Suprapubic skin (tissue), 4 donors: ENCODE measurements around the gene ZDHHC11. TPM values are rescaled to one million over a fixed set of nuclear protein-coding genes. Genes with fewer than 3 reads are reported as not detected.
"Not testable (repeated sequence)": the region's sequence is repeated elsewhere in the genome, so short reads cannot be mapped to it uniquely, and the experiment has no call there.

Source experiments
- DNase-seq, 2 donors: peaks; one replicate each; pipeline ENCODE4 v3.0.0-alpha.2; 2019; ENCODE audit warnings: low spot score in 2 of 2
- H3K27ac ChIP-seq: fragments of 200-600 bp; sonication (generic); one replicate; pipeline ENCODE4 v1.5.1; 2019
- H3K27me3 ChIP-seq: fragments of 200-600 bp; sonication (generic); one replicate; pipeline ENCODE4 v1.5.1; 2019
- H3K36me3 ChIP-seq: fragments of 200-600 bp; sonication (generic); one replicate; pipeline ENCODE4 v1.5.1; 2019
- H3K4me1 ChIP-seq: fragments of 200-600 bp; sonication (generic); one replicate; pipeline ENCODE4 v1.5.1; 2019
- H3K4me3 ChIP-seq: fragments of 200-600 bp; sonication (generic); one replicate; pipeline ENCODE4 v1.5.1; 2019; ENCODE audit warnings: mild to moderate bottlenecking
- H3K9me3 ChIP-seq: fragments of 200-600 bp; sonication (generic); one replicate; pipeline ENCODE4 v1.5.1; 2019
- EP300 ChIP-seq: sonication (generic); formaldehyde crosslinking; IDR thresholded peaks from one replicate; pipeline ENCODE4 v1.6.1; 2017; ENCODE audit warnings: antibody characterized with exemption
- POLR2A ChIP-seq, 2 donors: fragments of 450-650 bp; IDR thresholded peaks; one replicate each; pipeline ENCODE4 v1.6.1; 2017; ENCODE audit warnings: antibody characterized with exemption in 2 of 2, mild to moderate bottlenecking in 2 of 2, moderate library complexity in 2 of 2
- POLR2AphosphoS5 ChIP-seq, 3 donors: sonication (generic); formaldehyde crosslinking; IDR thresholded peaks; one replicate each; pipeline ENCODE4 v1.6.1; 2017; ENCODE audit warnings: antibody characterized with exemption in 3 of 3
- WGBS: methylation state at CpG from one replicate; pipeline ENCODE4 v1.1.5; 2018; 5-methylcytosine and 5-hydroxymethylcytosine counted together
- total RNA-seq, 4 donors: library from RNA; depleted of rRNA; stranded (reverse); fragments of >200 nt; gene quantifications; one replicate each; pipeline ENCODE4 v1.1.0, GENCODE V29; 2016
- TF ChIP-seq, protein P1 (sequence below), 2 donors: fragments of 200-600 bp in 1 of 2; fragments of 450-650 bp in 1 of 2; sonication (generic) in 1 of 2; IDR thresholded peaks; one replicate each; pipeline ENCODE4 v1.5.1; 2016 to 2019; ENCODE audit warnings: antibody characterized with exemption in 2 of 2, mild to moderate bottlenecking in 1 of 2, moderate library complexity in 1 of 2

ZDHHC11 gene
- total RNA-seq, 4 donors from 2014 or later: 7.5 to 81.5 (median 22.6) TPM

DNA sequence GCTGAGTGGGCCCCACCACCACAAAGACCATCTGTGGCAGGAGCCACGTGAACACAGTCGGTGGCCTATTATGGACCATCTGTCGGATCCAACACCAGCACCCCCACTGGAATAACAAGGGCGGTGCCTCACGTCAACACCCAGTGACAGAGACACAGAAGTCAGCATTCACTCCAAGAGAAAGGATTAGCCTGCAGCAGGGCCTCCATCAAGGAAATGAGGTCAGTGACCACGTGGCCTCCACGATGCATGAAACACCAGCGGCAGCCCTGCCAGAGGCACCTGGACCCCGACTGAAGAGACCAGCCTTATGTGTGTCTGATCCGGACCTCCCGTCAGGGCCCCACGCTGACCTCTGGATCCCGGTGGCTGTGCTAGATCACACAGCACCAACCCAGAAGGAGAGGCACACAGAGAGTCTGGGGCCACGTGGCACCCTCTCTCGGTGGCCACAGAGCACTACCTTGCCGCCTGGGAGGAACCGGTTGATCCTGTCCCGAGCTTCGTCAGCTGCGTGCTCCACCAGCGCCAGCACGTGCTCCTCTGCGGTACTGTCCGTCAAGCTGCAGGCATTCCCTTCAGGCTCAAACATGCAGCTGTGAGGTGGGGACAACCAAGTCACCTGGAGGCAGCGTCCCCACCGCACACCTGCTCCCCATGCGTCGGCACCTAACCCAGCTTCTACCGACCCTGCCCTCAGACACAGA, 32.8 kb upstream of the ZDHHC11 start:
- DNase-seq: peak; percentile 58 to 60
- WGBS: 83% methylated on average over 22 of the region's 29 CpGs
- peaks cover 80% of the 10 kb centered on the region for H3K36me3 ChIP-seq
- no peak overlapping the region for H3K4me3 ChIP-seq
- H3K4me1 ChIP-seq: no peaks in the 10 kb centered on the region
- no peak overlapping the region for H3K27ac ChIP-seq
- TF ChIP-seq, protein P1, sequence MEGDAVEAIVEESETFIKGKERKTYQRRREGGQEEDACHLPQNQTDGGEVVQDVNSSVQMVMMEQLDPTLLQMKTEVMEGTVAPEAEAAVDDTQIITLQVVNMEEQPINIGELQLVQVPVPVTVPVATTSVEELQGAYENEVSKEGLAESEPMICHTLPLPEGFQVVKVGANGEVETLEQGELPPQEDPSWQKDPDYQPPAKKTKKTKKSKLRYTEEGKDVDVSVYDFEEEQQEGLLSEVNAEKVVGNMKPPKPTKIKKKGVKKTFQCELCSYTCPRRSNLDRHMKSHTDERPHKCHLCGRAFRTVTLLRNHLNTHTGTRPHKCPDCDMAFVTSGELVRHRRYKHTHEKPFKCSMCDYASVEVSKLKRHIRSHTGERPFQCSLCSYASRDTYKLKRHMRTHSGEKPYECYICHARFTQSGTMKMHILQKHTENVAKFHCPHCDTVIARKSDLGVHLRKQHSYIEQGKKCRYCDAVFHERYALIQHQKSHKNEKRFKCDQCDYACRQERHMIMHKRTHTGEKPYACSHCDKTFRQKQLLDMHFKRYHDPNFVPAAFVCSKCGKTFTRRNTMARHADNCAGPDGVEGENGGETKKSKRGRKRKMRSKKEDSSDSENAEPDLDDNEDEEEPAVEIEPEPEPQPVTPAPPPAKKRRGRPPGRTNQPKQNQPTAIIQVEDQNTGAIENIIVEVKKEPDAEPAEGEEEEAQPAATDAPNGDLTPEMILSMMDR (IDR thresholded peaks at IDR 0.05): no peak
- TF ChIP-seq POLR2AphosphoS5 (IDR thresholded peaks at IDR 0.05): no peak
- TF ChIP-seq POLR2A (IDR thresholded peaks at IDR 0.05): no peak
- TF ChIP-seq EP300: no peak
- no peaks in the 10 kb centered on the region for H3K27me3 ChIP-seq
- H3K9me3 ChIP-seq: no peaks in the 10 kb centered on the region

DNA sequence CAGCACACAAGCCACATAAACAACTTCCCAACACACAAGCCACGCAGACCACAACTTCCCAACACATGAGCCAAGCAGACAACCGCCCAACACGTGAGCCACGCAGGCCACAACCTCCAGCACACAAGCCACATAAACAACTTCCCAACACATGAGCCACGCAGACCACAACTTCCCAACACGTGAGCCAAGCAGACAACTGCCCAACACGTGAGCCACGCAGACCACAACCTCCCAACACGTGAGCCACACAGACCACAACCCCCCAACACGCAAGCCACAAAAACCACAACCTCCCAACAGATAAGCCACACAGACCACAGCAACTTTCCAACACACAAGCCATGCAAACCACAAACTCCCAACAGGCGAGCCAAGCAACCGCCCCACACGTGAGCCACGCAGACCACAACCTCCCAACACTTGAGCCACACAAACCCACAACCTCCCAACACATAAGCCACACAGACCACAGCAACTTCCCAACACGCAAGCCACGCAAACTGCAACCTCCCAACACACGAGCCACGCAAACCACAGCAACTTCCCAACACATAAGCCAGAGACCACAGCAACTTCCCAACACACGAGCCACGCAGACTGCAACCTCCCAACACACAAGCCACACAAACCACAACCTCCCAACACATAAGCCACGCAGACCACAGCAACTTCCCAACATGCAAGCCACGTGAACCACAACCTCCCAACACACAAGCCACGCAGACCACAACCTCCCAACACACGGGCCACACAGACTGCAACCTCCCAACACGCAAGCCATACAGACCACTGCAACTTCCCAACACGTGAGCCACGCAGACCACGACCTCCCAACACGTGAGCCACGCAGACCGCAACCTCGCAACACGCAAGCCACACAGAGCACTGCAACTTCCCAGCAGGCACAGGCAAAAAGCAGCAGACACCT, 31.7 kb upstream of the ZDHHC11 start:
- Histone ChIP-seq H3K4me3 (no peak overlapping the region), H3K9me3 (no peaks in the 10 kb centered on the region), H3K27ac (no peak overlapping the region), H3K27me3 (no peaks in the 10 kb centered on the region), H3K36me3 (peaks cover 77% of the 10 kb centered on the region), H3K4me1 (no peaks in the 10 kb centered on the region)
- 89% methylated on average over 33 of the region's 33 CpGs for WGBS
- DNase-seq: peak; percentile 37 to 47
- TF ChIP-seq POLR2A (IDR thresholded peaks at IDR 0.05) (no peak), EP300 (no peak), POLR2AphosphoS5 (IDR thresholded peaks at IDR 0.05) (no peak)
- TF ChIP-seq, protein P1 (IDR thresholded peaks at IDR 0.05): no peak

DNA sequence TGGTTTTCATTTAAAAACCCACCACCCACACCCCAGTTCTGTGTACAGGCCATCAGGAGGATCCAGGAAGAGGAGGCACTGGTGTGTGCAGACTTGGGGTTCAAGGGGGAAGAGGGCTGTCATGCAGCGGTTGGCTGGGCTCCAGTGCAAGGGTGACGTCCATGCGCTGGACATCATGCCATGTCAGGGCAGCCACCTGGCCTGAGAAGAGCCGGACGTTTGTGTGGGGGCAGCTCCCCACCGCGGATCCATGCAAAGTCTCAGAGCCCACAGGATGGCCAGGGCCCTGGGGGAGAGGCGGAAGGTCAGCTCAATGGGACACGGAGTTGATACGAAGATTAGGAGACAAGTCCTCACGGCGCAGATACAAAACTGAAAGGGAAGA, 30.8 kb upstream of the ZDHHC11 start:
- no peaks in the 10 kb centered on the region for H3K4me1 ChIP-seq
- no peaks in the 10 kb centered on the region for H3K9me3 ChIP-seq
- no peak overlapping the region for H3K4me3 ChIP-seq
- H3K36me3 ChIP-seq: peaks cover 77% of the 10 kb centered on the region
- WGBS: 89% methylated on average over 11 of the region's 12 CpGs
- DNase-seq: peak in 1 of 2 donors; percentile 43
- H3K27ac ChIP-seq: no peak overlapping the region
- no peaks in the 10 kb centered on the region for H3K27me3 ChIP-seq
- TF ChIP-seq EP300 (no peak), POLR2A (IDR thresholded peaks at IDR 0.05) (no peak), POLR2AphosphoS5 (IDR thresholded peaks at IDR 0.05) (no peak)
- TF ChIP-seq, protein P1 (IDR thresholded peaks at IDR 0.05): no peak

DNA sequence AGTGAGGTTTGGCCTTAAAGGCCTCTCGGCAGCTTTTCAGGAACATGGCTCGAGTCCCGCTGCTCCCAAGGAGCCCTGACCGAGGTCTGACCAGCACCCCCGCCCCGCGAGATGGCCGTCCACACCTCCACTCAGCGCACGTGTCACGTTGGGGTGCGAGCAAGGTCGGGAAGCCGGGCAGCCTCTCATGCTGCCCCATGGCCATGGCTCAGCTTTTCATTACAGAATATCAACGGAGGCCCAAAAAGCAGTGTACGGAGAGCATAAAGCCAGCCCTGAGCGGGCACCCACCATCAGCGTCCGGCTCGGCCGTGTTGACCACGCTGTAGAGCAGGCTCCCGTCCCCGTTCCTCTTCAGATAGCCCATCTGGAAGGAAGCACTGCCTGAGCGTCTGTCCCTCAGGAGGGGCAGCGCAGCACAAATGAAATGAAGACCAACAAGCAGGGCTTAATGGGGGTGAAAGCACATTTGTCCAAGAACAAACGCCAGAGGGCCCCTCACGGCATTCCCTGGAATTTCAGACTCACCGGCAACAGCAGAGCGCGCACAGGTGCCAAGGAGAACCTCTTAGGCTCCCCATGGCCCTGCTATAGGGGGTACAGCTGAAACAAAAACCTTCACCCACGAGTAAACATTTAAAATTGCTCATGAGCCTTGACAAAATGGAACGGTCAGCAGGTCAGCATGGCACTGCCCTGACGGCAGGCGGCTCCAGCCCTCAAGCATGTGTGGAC, 30.2 kb upstream of the ZDHHC11 start:
- H3K27ac ChIP-seq: no peak overlapping the region
- 96% methylated on average over 32 of the region's 35 CpGs for WGBS
- H3K9me3 ChIP-seq: no peaks in the 10 kb centered on the region
- peaks cover 77% of the 10 kb centered on the region for H3K36me3 ChIP-seq
- no peak overlapping the region for H3K4me3 ChIP-seq
- no peak for TF ChIP-seq POLR2AphosphoS5 (IDR thresholded peaks at IDR 0.05)
- TF ChIP-seq EP300: no peak
- DNase-seq: no peak
- H3K4me1 ChIP-seq: no peaks in the 10 kb centered on the region
- no peaks in the 10 kb centered on the region for H3K27me3 ChIP-seq

DNA sequence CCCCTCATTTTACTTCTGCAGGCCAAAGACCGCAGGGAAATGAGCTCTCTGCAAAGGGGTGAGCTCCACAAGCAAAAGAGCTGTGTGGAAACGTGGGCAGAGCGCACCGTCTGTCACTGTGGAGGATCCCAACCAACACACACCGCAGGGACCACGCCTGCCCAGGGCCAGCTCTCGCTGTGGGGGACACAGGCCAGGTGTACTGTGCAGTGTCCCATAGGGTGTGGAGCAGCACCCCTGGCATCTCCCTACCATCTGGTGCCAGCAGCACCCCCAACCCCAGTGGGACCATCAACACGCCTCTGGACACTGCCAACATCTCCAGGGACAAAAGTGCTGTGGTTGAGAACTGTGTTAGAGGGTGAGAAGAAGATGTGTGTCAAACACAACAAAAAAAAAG, 27.9 kb upstream of the ZDHHC11 start:
- peaks cover 76% of the 10 kb centered on the region for H3K36me3 ChIP-seq
- not testable (repeated sequence) for H3K4me3 ChIP-seq, H3K4me1 ChIP-seq, H3K27ac ChIP-seq, DNase-seq, H3K9me3 ChIP-seq, H3K27me3 ChIP-seq
- WGBS: no CpG with 5 or more reads among the region's 8 CpGs
